PFSK-1 (cell line): Measurements from ENCODE around the gene DPM1.

Experiments used
- FOXP2 ChIP-seq: optimal IDR thresholded peaks from 2 replicates; pipeline ENCODE3; 2011; ENCODE audit warnings: borderline replicate concordance, control low read depth, inconsistent platforms; ENCODE audit not compliant: insufficient read depth; ENCODE audit errors: extremely low read length, extremely low read depth
- POLR2AphosphoS5 ChIP-seq: IDR thresholded peaks from 2 replicates; pipeline ENCODE4 v1.6.1; 2012; ENCODE audit warnings: low read depth, mild to moderate bottlenecking, control low read depth, low read length, moderate library complexity
- REST ChIP-seq, 2 experiments: IDR thresholded peaks; 2 replicates each; pipeline versions ENCODE4 v1.6.1 to v1.8.0; 2011 to 2012; ENCODE audit warnings: low read depth in 2 of 2, low read length in 2 of 2, control low read depth in 1 of 2, inconsistent platforms in 1 of 2, mild to moderate bottlenecking in 1 of 2, moderate library complexity in 1 of 2; ENCODE audit not compliant: insufficient read depth in 1 of 2
- SIN3A ChIP-seq: IDR thresholded peaks from 2 replicates; pipeline ENCODE4 v1.6.1; 2012; ENCODE audit warnings: mild to moderate bottlenecking, low read length, moderate library complexity, borderline replicate concordance; ENCODE audit not compliant: insufficient read depth
- TAF1 ChIP-seq: IDR thresholded peaks from 2 replicates; pipeline ENCODE4 v1.6.1; 2012; ENCODE audit warnings: low read length, control low read depth, borderline replicate concordance; ENCODE audit not compliant: insufficient read depth

The DPM1 gene

GRCh38 chr20:50969912-50970311 is 11.6 kb upstream of the DPM1 start:
- TF ChIP-seq REST (IDR thresholded peaks at IDR 0.05; ENCODE audit: insufficient read depth in 1 of 2, low read depth in 2 of 2, low read length in 2 of 2) (no peak), FOXP2 (no peak), SIN3A (no peak), POLR2AphosphoS5 (no peak), TAF1 (no peak)

- no peak for TF ChIP-seq REST (IDR thresholded peaks at IDR 0.05; ENCODE audit: insufficient read depth in 1 of 2, low read depth in 2 of 2, low read length in 2 of 2)
- no peak for TF ChIP-seq FOXP2
- TF ChIP-seq SIN3A: no peak
- no peak for TF ChIP-seq TAF1
- TF ChIP-seq POLR2AphosphoS5: no peak
Observed at GRCh38 chr20:50969435-50969834, 11.1 kb upstream of the DPM1 start.

- TF ChIP-seq SIN3A (no peak), POLR2AphosphoS5 (no peak), REST (IDR thresholded peaks at IDR 0.05; ENCODE audit: insufficient read depth in 1 of 2, low read depth in 2 of 2, low read length in 2 of 2) (no peak), FOXP2 (no peak), TAF1 (no peak)
Observed at GRCh38 chr20:50968289-50968688, 10.0 kb upstream of the DPM1 start.

GRCh38 chr20:50967586-50967985 is 9.3 kb upstream of the DPM1 start:
- TF ChIP-seq SIN3A (no peak), POLR2AphosphoS5 (no peak), TAF1 (no peak), REST (IDR thresholded peaks at IDR 0.05; ENCODE audit: insufficient read depth in 1 of 2, low read depth in 2 of 2, low read length in 2 of 2) (no peak), FOXP2 (no peak)

- TF ChIP-seq POLR2AphosphoS5 (no peak), FOXP2 (no peak), SIN3A (no peak), REST (IDR thresholded peaks at IDR 0.05; ENCODE audit: insufficient read depth in 1 of 2, low read depth in 2 of 2, low read length in 2 of 2) (no peak), TAF1 (no peak)
Observed at GRCh38 chr20:50959543-50960126, 1.3 kb upstream of the DPM1 start.
